T follicular helper cell (primary cell): ENCODE data around the gene TECPR2.
"Not testable (repeated sequence)": the region's sequence is repeated elsewhere in the genome, so short reads cannot be mapped to it uniquely, and the experiment has no call there.

Source experiments
- DNase-seq: peaks from one replicate; pipeline ENCODE4 v3.0.0-alpha.2; 2020; ENCODE audit warnings: low read depth

The TECPR2 gene

GRCh38 chr14:102525929-102526497 is 163.3 kb downstream of the TECPR2 start:
- no peak for DNase-seq

- DNase-seq: no peak
These were observed 165.9 kb downstream of the TECPR2 start for GRCh38 chr14:102528431-102529170.

DNA sequence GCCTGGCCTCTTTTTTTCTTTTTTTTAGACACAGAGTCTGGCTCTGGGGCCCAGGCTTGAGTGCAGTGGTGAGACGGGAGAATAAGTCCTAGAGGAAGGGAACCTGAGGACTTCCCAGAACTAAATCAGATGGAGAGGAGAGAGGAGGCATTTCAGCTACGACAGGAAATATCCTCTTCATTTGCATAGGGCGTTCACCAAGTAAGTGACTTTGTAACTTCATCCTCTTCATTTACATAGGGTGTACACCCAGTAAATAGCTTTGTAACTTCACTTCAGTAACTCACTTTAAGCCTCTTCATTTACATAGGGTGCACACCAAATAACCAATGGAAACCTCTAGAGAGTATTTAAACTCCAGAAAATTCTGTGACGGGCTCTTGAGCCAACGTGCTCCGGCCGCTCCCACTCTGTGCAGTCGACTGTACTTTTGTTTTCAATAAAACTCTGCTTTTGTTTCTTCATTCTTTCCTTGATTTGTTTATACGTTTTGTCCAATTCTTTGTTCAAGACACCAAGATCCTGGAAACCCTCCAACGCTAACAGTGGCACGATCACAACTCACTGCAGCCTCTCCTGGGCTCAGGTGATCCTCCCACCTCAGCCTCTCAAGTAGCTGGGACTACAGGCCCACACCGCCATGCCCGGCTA is 168.2 kb downstream of the TECPR2 start:
- no peak for DNase-seq

GRCh38 chr14:102532204-102532658 is 169.5 kb downstream of the TECPR2 start:
- no peak for DNase-seq

DNA sequence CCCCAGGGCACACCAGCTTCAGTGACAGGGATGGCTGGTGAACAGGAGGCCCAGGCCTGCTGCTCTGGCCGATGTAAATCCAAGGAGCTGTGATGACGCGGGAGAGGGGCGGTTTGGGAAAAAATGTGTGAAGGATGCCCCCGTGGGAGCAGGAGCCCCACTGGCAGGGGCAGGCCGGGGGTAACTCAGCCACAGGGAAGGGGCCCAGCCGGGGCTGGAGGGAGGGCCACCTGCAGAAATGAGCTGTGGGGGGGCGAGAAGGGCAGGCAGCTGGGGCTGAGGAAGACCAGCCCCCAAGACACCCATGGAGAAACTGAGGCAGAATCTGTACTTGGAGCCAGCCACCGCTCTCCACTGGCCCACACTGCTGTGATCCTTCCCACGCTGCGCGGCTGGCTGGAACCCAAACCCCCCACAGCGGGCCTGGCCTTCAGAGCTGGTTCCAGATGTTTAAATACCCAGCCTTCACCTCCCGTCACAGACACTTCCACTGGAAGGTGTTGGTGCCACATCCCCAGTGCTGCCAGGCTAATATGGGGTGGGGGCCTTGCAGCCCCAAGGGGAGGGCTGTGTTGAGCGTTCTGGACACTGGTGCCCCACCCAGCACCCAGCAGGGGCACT is 175.3 kb downstream of the TECPR2 start:
- no peak for DNase-seq

DNA sequence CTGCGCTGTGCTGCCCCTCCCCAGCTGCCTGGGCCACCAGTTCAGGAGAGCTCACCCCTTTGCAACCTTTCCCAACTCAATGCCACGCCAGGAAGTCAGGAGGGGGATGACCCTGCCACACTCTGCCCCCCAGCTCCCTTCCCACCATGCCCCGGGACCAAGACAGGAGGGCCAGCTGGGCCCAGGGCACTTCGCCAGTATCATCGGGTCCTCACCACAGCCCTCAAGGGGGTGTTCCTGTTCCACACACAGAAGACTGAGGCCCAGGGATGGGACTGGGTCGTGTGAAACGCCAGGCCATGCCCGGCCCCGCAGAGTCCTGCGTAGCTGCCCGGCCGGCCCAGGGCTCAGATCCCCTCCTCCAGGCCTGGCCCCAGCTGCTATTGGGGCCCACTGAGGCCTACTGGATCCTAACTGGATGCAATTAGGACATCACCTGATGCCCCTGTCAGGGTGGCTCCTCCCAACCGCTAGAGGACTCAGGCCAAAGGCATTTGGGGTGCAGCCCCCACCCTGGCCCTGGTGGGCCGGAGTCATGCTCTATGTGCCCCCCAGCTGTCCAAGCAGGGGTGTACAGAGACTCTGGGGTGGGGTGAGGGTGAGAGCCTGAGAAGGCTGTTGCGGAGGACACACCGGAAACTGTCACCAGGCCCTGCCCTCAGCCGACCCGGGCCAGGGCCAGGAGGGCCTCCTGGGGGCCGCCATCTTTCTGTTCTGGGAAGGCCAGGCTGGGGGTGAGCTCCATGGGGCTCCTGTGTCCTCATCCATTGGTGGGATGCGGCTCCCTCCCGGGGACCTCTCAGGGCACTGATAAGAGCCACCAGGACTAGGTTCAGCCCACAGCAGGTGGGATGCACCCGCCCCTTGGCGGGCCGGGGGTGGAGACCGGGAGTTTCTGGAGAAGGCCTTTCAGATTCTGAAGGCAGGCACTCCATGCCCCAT is 176.1 kb downstream of the TECPR2 start:
- DNase-seq: no peak

DNA sequence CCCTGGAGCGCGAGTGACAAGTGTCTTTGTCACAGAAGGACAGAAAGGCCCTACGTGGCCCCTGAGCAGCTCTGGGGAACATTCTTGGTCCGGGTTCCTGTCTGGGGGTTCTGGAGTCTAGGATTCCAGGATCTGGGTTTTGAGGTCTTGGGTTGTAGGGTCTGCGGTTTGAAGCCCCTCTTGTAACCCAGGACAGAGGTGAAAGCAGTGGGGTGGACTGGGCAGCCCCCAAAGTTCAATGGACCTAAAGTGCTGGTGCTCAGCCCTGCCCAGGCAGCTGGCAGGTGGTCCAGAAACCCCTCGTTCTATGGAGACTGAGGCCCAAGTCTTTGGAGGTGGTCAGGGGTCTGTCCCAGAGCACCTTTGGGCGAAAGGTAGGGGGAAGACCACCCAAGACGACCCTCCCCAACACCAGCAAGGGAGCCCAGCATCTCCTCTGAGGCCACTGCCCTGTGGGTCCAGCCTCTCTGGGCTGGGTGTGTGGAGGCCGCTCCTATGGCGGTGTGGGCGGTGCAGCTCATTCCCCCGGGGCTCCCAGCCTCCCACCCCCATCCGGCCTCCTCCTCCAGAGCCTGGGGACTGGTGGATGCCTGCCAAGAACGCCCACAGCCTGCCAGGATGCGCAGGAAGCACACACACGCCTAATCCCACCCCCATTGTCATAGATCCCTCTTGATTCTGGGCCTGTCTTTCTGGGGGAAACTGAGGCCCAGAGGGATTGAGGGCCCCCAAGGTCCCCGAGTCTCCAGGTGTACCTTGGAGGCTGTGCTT is 177.0 kb downstream of the TECPR2 start:
- DNase-seq: no peak

DNA sequence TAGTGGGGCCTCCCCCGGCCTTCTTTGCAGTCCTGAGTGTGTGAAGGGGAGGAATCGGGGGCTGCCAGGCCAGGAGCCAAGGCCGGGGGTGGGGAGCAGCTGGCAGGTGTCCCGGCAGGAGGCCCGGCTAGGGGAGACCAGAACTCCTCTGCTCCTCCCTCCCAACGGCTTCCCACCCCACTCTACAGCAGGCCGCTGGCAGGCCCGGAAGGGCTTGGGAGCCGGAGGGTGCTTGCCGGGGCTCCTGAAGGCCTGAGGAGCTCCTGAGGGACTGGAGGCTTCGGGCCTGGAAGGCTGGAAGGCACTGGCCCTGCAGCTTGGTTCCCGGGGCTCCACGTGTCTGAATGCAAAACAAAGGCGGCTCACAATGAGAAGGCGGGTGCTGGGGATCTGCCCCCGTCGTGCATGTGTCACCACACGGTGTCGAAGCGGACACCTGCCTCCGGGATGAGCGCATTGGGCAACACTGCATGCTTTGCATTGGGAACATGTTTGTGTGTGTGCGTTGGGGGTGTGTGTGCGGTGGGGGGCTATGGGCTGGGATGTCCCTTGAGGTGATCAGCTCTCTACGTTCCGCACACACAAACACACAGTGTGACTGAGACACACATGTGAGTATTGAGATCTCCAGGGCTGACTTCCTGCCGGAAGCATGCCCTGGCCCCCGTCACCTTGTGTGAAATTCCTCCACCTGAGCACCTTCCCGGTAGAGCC is 177.7 kb downstream of the TECPR2 start:
- no peak for DNase-seq

GRCh38 chr14:102541029-102541491 is 178.3 kb downstream of the TECPR2 start:
- not testable (repeated sequence) for DNase-seq

GRCh38 chr14:102541771-102542170 is 179.0 kb downstream of the TECPR2 start:
- no peak for DNase-seq

GRCh38 chr14:102544046-102544746 is 181.5 kb downstream of the TECPR2 start:
- DNase-seq: no peak

GRCh38 chr14:102544747-102545460 is 182.2 kb downstream of the TECPR2 start:
- no peak for DNase-seq

DNA sequence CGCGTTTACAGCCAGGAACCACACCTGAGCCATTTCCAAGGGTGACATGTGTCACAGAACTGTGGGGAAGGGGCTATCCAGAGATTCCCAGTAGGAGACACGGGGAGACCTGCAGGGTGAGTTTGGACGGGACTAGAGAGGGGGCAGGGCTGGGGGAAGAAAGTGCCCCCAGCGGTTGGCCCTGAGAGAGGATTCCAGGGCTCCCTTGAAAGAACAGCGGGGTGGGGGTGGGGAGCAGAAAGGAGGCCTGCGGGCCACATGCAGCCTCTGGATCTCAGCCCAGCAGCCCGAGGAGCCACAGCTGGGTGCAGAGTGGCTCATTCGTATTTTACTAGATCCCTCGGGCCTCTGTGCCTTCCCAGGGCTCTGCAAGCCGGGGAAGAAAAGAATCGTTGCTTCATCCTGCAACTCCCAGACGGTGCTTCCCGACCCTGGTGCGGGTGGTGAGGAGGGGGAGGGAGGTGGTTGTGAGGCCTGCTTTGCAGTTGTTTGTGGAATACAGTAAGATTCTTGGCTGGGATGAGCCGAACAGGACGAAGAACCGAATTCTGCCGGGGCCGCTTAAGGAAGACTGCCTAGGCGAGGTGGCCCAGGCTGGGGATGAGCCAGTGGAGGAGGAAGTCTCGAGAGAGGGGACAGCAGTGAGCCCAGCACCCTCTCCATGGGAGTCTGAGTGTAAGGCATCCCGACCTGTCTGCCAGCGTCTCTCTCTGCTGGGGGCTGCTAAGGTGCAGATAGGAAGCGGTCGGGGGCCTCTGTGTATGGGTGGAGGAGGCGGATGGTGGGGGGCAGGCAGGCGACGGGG is 182.9 kb downstream of the TECPR2 start:
- DNase-seq: no peak

DNA sequence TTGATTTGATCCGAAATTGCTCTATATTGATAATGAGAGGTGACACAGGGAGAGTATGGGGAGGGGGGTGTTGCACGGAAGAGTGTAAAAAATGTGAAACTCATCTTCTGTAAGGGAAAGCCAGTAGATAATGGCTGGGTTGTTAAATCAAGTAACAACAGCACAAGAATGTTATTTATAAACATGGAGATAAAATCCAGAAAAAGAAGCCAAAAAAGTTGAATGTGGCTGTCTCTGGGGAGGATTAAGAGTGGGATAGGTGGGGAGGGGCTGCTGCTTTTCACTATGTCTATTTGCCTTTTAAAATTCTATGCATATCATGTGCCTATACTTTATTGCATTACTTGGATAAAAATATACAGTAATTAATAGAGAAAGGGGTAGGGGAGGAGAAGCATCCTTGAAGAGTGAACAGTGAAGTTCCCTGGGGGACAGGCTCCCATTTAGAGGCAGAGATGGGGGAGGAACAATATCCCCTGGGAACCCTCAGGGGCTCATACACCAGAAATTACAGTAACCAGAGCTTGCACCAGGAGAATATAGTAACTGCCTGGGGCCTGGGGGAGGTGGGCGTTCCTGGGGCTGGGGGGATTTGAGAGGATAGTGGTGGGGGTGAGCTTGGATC is 186.0 kb downstream of the TECPR2 start:
- DNase-seq: no peak

DNA sequence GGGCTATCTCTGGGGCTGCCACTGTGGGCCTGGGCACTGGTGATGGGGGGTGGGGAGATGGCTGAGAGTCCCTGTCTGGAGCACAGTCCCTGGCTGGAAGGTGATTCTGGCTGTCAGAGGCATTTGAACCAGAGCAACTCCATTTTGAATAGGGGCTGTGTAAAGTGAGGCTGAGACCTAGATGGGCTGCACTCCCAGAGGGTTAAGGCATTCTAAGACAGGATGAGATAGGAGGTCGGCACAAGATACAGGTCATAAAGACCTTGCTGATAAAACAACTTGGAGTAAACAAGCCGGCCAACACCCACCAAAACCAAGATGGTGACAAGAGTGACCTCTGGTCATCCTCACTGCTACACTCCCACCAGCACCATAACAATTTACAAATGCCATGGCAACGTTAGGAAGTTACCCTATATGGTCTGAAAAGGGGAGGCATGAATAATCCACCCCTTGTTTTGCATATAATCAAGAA is 188.2 kb downstream of the TECPR2 start:
- DNase-seq: not testable (repeated sequence)
